Liver (tissue), 9 donors: ENCODE data around the gene ADGRG3. TPM values are rescaled to one million over a fixed set of nuclear protein-coding genes. Genes with fewer than 3 reads are reported as not detected.

Experiments
- DNase-seq: peaks from one replicate; pipeline ENCODE4 v3.0.0-alpha.2; 2017; ENCODE audit warnings: low spot score
- H3K27ac ChIP-seq, 2 donors: one replicate each; pipeline ENCODE4 v1.7.0; 2013; ENCODE audit warnings: inconsistent platforms in 2 of 2, low read length in 2 of 2, control low read depth in 1 of 2, low read depth in 1 of 2, mild to moderate bottlenecking in 1 of 2
- H3K27me3 ChIP-seq, 4 donors: one replicate each; pipeline versions ENCODE4 v1.6.1 to v1.7.0; 2013; ENCODE audit warnings: low read length in 3 of 4, inconsistent platforms in 1 of 4, mild to moderate bottlenecking in 1 of 4, moderate library complexity in 1 of 4; ENCODE audit not compliant: control insufficient read depth in 4 of 4, insufficient read depth in 4 of 4
- H3K36me3 ChIP-seq, 4 donors: one replicate each; pipeline versions ENCODE4 v1.6.1 to v1.7.0; 2013; ENCODE audit warnings: low read length in 3 of 4, mild to moderate bottlenecking in 3 of 4, low read depth in 1 of 4, moderate library complexity in 1 of 4; ENCODE audit not compliant: control insufficient read depth in 4 of 4, insufficient read depth in 3 of 4
- H3K4me1 ChIP-seq, 4 donors: one replicate each; pipeline versions ENCODE4 v1.6.1 to v1.7.0; 2013; ENCODE audit warnings: low read length in 3 of 4, mild to moderate bottlenecking in 3 of 4, moderate library complexity in 1 of 4; ENCODE audit not compliant: control insufficient read depth in 4 of 4, insufficient read depth in 4 of 4
- H3K4me3 ChIP-seq, 3 donors: one replicate each; pipeline versions ENCODE4 v1.6.1 to v1.7.0; 2013; ENCODE audit warnings: low read length in 3 of 3, control low read depth in 1 of 3, low read depth in 1 of 3, mild to moderate bottlenecking in 1 of 3
- H3K9ac ChIP-seq, 2 donors: one replicate each; pipeline ENCODE4 v1.7.0; 2013; ENCODE audit warnings: low read length in 2 of 2, mild to moderate bottlenecking in 2 of 2, moderate library complexity in 2 of 2, control low read depth in 1 of 2, low read depth in 1 of 2
- H3K9me3 ChIP-seq, 4 donors: one replicate each; pipeline versions ENCODE4 v1.6.1 to v1.7.0; 2013; ENCODE audit warnings: low read length in 3 of 4; ENCODE audit not compliant: control insufficient read depth in 4 of 4
- EGR1 ChIP-seq, 2 donors: IDR thresholded peaks; 2 replicates each; pipeline ENCODE4 v1.6.1; 2016 to 2018; ENCODE audit warnings: antibody characterized with exemption in 2 of 2, low read depth in 2 of 2
- FOXA2 ChIP-seq: IDR thresholded peaks from 2 replicates; pipeline ENCODE4 v1.6.1; 2016; ENCODE audit warnings: antibody characterized with exemption
- GABPA ChIP-seq, 2 donors: IDR thresholded peaks in 1 of 2; conservative IDR thresholded peaks in 1 of 2; 2 replicates each; pipeline ENCODE4 v1.6.1; 2016; ENCODE audit warnings: antibody characterized with exemption in 2 of 2, mild to moderate bottlenecking in 1 of 2, moderate library complexity in 1 of 2
- HNF4A ChIP-seq, 2 donors: conservative IDR thresholded peaks; 2 replicates each; pipeline ENCODE4 v1.6.1; 2016; ENCODE audit warnings: antibody characterized with exemption in 2 of 2, mild to moderate bottlenecking in 2 of 2
- JUND ChIP-seq, 2 donors: IDR thresholded peaks; 2 replicates each; pipeline ENCODE4 v1.6.1; 2016; ENCODE audit warnings: antibody characterized with exemption in 2 of 2
- SP1 ChIP-seq: IDR thresholded peaks from 2 replicates; pipeline ENCODE4 v1.6.1; 2018; ENCODE audit warnings: antibody characterized with exemption, mild to moderate bottlenecking
- TAF1 ChIP-seq: conservative IDR thresholded peaks from 2 replicates; pipeline ENCODE4 v1.6.1; 2016; ENCODE audit warnings: antibody characterized with exemption, mild to moderate bottlenecking
- YY1 ChIP-seq: IDR thresholded peaks from 2 replicates; pipeline ENCODE4 v1.6.1; 2016; ENCODE audit warnings: antibody characterized with exemption, mild to moderate bottlenecking
- WGBS: extraction: QIAGEN DNeasy Blood & Tissue Kit; methylation state at CpG from one replicate; pipeline ENCODE4 v1.1.7; 2013; 5-methylcytosine and 5-hydroxymethylcytosine counted together
- polyA plus RNA-seq, 2 donors: library from polyadenylated mRNA; stranded (reverse) in 1 of 2; unstranded in 1 of 2; fragments of 200-250 nt in 1 of 2; fragments of >200 nt in 1 of 2; fragmentation: Nextera tagmentation in 1 of 2; extraction: Ambion mirVana in 1 of 2; gene quantifications; one replicate each; pipeline versions ENCODE4 v1.2.1 to v1.2.3, GENCODE V29; 2013 to 2015
- total RNA-seq, 2 donors: library from RNA; depleted of rRNA; stranded (reverse); fragments of >200 nt; gene quantifications; one replicate each; pipeline ENCODE4 v1.2.3, GENCODE V29; 2014
- TF ChIP-seq, protein P1 (sequence below): IDR thresholded peaks from 2 replicates; pipeline ENCODE4 v1.6.1; 2016; ENCODE audit warnings: antibody characterized with exemption
- TF ChIP-seq, protein P2 (sequence below): fragments of 150-350 bp; IDR thresholded peaks from 2 replicates; pipeline ENCODE4 v1.5.1; 2017; ENCODE audit warnings: improper control_type of control experiment, low read depth, low read length; ENCODE audit not compliant: missing input control
- TF ChIP-seq, protein P3 (sequence below): IDR thresholded peaks from 2 replicates; pipeline ENCODE4 v1.6.1; 2016; ENCODE audit warnings: antibody characterized with exemption
- TF ChIP-seq, protein P4 (sequence below): IDR thresholded peaks from 2 replicates; pipeline ENCODE4 v1.6.1; 2016; ENCODE audit warnings: antibody characterized with exemption, mild to moderate bottlenecking
- donor health status: healthy.
- donor health status: healthy.
- donor health status: healthy.
- donor health status: healthy.
- donor health status: healthy.

ADGRG3 gene
- total and polyA plus RNA-seq, 4 donors: 0.52 to 3.2 (median 1.0) TPM

DNA sequence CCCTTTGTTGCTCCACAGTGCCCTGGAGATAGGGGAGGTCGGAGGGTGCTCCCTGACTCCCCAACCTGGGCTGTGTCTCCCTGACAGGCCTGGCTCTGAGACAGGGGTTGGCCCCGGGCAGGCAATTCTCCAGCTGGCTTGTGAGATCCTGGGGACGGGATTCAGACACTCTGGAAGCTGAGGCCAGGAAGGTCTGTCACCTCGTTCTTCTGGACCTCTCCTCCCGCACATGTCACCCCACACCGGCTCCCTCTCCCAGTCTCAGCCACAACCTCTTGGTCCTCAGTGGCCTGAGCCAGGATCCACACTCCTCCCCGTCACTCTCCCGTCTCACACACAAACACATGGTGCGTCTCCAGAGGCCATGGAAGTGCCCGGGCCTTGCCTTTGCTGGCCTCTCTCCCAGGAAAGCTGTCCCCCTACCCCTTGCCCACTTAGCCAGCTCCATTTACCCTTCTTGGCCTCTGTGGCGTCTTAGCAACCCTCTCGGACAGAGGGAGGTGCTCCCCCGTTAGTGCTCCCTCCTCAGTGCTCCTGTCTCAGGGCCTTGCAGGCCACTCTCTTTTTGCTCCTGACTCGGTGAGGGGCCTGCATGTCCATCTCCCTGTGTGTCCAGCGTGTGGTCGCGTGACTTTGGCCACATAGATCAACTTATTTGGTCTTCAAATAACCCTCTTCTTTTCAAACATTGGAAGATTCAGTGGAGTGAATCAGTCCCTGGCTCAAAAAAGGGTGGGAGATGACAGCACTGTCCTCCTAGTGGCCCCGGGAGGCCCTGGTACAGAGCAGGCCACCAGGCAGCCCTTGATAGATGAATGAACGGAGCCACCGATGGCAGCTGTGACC is 747 bp downstream of the ADGRG3 start:
- Histone ChIP-seq H3K27me3 (no peaks in the 10 kb centered on the region), H3K36me3 (no peaks in the 10 kb centered on the region), H3K4me1 (peaks cover 0 to 12% (median 7%) of the 10 kb centered on the region in 4 donors), H3K4me3 (no peak overlapping the region), H3K27ac (no peak overlapping the region), H3K9me3 (no peaks in the 10 kb centered on the region), H3K9ac (no peak overlapping the region)
- TF ChIP-seq HNF4A (conservative IDR thresholded peaks at IDR 0.05) (no peak), SP1 (no peak)
- TF ChIP-seq, protein P1, sequence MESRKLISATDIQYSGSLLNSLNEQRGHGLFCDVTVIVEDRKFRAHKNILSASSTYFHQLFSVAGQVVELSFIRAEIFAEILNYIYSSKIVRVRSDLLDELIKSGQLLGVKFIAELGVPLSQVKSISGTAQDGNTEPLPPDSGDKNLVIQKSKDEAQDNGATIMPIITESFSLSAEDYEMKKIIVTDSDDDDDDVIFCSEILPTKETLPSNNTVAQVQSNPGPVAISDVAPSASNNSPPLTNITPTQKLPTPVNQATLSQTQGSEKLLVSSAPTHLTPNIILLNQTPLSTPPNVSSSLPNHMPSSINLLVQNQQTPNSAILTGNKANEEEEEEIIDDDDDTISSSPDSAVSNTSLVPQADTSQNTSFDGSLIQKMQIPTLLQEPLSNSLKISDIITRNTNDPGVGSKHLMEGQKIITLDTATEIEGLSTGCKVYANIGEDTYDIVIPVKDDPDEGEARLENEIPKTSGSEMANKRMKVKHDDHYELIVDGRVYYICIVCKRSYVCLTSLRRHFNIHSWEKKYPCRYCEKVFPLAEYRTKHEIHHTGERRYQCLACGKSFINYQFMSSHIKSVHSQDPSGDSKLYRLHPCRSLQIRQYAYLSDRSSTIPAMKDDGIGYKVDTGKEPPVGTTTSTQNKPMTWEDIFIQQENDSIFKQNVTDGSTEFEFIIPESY: no peak
- no peak for DNase-seq
- WGBS: 93% methylated on average over 20 of the region's 20 CpGs

DNA sequence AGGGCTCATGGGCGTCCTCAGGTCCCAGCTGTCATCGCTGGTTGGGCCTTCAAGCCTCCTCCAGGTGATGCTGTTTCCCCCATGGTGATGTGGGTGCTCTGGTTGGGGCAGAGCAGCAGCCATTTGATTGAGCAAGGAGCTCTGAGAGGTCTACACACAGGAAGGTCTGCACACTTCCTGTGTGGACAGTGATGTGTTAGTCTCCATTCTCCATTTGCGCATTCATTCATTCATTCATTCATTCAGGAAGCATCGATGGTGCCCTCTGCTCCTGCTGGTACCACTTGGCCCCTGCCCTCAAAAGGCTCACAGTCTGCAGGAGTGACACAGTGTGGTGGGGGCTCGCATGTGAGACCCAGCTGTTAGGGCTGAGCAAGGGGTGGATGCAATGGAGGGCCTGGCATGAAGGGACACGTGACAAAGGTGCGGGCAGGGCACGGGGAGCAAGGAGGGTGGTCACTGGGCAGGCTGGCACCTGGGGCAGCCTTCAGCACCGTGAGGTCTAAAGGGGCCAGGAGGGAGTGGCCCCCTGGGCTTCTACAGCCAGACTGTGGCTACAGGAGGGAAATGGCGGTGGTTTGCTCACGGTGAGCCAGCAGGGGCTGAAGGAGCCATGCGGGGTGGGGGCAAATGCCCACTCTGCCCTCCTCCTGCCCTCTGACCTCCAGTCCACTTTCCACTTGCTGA is 1.5 kb downstream of the ADGRG3 start:
- TF ChIP-seq, protein P2, sequence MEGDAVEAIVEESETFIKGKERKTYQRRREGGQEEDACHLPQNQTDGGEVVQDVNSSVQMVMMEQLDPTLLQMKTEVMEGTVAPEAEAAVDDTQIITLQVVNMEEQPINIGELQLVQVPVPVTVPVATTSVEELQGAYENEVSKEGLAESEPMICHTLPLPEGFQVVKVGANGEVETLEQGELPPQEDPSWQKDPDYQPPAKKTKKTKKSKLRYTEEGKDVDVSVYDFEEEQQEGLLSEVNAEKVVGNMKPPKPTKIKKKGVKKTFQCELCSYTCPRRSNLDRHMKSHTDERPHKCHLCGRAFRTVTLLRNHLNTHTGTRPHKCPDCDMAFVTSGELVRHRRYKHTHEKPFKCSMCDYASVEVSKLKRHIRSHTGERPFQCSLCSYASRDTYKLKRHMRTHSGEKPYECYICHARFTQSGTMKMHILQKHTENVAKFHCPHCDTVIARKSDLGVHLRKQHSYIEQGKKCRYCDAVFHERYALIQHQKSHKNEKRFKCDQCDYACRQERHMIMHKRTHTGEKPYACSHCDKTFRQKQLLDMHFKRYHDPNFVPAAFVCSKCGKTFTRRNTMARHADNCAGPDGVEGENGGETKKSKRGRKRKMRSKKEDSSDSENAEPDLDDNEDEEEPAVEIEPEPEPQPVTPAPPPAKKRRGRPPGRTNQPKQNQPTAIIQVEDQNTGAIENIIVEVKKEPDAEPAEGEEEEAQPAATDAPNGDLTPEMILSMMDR: no peak
- TF ChIP-seq HNF4A (conservative IDR thresholded peaks at IDR 0.05) (no peak), JUND (IDR thresholded peaks at IDR 0.05) (no peak), YY1 (no peak)
- TF ChIP-seq, protein P1: no peak
- Histone ChIP-seq H3K9me3 (no peaks in the 10 kb centered on the region), H3K9ac (no peak overlapping the region), H3K4me1 (peaks cover 0 to 12% (median 7%) of the 10 kb centered on the region in 4 donors), H3K36me3 (no peaks in the 10 kb centered on the region), H3K27ac (no peak overlapping the region), H3K4me3 (no peak overlapping the region), H3K27me3 (no peaks in the 10 kb centered on the region)
- DNase-seq: no peak
- 89% methylated on average over 12 of the region's 12 CpGs for WGBS

DNA sequence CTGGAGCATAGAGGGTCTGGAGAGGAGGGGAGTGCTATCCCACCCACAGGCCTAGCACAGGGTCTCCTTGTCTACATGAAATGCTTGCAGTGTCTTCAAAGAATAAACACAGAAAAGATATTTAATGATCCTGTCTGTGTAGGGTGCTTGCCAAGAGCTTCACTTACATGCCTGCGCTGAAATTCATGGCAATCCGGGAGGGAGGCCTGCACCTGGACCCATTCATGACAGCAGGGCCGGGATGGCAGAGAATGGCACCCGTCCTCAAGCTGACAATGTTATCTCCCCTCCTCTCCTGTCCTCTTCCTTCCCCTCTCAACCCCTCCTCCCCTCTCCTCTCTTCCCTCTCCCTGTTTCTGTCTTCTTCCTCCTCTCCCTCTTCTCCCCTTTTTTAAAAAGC is 2.1 kb downstream of the ADGRG3 start:
- no peak overlapping the region for H3K4me3 ChIP-seq
- no peak overlapping the region for H3K27ac ChIP-seq
- no peaks in the 10 kb centered on the region for H3K36me3 ChIP-seq
- no peaks in the 10 kb centered on the region for H3K9me3 ChIP-seq
- H3K4me1 ChIP-seq: peaks cover 0 to 12% (median 7%) of the 10 kb centered on the region in 4 donors
- DNase-seq: no peak
- H3K9ac ChIP-seq: no peak overlapping the region
- 72% methylated on average over 4 of the region's 4 CpGs for WGBS
- H3K27me3 ChIP-seq: no peaks in the 10 kb centered on the region
- TF ChIP-seq FOXA2 (no peak), TAF1 (no peak), SP1 (no peak), GABPA (IDR thresholded peaks at IDR 0.05 in 1 of 2, conservative IDR thresholded peaks at IDR 0.05 in 1 of 2) (no peak), JUND (IDR thresholded peaks at IDR 0.05) (no peak), EGR1 (IDR thresholded peaks at IDR 0.05; ENCODE audit: low read depth in 2 of 2) (no peak), HNF4A (conservative IDR thresholded peaks at IDR 0.05) (no peak)
- TF ChIP-seq, protein P1: no peak
- TF ChIP-seq, protein P3, sequence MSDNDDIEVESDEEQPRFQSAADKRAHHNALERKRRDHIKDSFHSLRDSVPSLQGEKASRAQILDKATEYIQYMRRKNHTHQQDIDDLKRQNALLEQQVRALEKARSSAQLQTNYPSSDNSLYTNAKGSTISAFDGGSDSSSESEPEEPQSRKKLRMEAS: no peak
- TF ChIP-seq, protein P4, sequence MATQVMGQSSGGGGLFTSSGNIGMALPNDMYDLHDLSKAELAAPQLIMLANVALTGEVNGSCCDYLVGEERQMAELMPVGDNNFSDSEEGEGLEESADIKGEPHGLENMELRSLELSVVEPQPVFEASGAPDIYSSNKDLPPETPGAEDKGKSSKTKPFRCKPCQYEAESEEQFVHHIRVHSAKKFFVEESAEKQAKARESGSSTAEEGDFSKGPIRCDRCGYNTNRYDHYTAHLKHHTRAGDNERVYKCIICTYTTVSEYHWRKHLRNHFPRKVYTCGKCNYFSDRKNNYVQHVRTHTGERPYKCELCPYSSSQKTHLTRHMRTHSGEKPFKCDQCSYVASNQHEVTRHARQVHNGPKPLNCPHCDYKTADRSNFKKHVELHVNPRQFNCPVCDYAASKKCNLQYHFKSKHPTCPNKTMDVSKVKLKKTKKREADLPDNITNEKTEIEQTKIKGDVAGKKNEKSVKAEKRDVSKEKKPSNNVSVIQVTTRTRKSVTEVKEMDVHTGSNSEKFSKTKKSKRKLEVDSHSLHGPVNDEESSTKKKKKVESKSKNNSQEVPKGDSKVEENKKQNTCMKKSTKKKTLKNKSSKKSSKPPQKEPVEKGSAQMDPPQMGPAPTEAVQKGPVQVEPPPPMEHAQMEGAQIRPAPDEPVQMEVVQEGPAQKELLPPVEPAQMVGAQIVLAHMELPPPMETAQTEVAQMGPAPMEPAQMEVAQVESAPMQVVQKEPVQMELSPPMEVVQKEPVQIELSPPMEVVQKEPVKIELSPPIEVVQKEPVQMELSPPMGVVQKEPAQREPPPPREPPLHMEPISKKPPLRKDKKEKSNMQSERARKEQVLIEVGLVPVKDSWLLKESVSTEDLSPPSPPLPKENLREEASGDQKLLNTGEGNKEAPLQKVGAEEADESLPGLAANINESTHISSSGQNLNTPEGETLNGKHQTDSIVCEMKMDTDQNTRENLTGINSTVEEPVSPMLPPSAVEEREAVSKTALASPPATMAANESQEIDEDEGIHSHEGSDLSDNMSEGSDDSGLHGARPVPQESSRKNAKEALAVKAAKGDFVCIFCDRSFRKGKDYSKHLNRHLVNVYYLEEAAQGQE: no peak
